UCSD-AML1 (cell line): ENCODE measurements around the gene SAMD4A.

Experiments
- DNase-seq: peaks from one replicate; lab custom pipeline; 2025; ENCODE audit not compliant: unreplicated experiment; lab: John Stamatoyannopoulos, UW

SAMD4A gene

DNA sequence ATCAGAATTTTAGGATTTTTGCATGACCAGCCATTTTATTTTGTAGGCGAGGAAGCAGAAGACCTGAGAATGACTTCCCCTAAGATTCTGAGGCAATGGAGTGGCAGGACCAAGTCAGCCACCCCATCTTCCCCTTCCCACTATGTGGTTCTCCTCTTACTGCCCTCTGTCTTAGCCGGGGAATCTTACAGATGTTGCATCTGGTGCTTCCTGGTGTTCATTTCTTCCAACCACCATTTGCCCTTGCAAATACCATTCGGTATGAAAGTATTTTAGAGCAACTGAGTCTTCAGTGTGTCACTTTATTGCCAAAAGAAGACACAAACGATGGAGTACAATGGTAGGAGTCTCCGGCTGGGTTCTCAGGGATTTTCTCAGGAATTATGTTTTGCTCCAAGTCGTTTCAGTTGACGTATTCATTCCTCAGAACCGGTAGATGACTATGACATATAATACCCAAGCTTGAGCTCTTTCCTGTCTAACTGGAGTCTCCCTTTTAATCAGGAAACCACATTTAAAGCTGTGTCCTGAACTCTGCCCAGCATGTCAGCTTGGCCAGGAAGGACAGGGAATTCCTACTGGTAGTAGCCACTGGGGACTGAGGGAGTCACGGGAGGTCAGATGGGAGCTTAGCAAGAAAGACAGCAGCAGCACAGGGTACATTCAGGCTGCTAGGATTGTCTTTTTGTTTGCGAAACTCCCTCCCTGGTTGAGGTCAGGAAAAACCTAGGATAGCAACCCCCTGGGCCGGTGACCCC lies 87.0 kb downstream of the SAMD4A start:
- peak; percentile 59 for DNase-seq

- no peak for DNase-seq
Measured at GRCh38 chr14:54654605-54655004, 87.7 kb downstream of the SAMD4A start.

DNA sequence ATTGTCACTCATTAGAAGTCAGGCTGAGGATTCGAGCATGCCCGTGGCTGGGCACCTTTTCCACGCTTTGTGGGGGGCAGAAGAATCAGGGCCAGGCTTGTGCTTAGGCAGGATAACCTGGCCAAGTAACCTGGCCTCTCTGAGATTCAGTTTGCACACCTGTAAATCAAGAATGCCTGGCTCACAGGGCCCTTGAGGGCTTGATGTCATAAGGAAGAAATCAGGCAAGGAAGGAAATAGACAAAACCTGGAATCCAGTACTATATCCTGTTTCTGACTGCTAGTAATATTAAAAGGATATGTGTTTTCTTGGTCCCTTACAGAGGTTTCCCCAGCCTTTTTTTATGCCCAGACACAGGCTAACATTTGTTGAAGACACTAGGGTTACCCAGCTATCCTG lies 91.9 kb downstream of the SAMD4A start:
- no peak for DNase-seq

DNA sequence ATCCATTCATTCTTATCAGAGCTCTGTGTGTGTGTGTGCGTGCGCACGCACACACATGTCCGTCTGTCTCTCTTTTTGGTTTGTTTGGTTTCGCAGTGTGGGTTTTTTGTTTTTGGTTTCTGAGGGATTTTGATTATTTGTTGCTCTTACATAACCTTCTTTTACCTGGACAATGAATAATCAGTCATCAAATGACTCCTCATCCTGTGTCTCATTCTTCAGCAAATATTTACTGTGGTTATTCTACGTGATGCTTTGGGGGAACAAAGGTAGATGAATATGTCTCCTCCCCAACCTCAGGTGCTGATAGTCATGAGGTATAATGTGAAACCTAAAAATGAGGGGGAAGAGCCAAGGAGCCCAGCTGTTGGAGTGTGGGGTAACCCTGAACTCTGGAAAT lies 92.4 kb downstream of the SAMD4A start:
- no peak for DNase-seq

DNA sequence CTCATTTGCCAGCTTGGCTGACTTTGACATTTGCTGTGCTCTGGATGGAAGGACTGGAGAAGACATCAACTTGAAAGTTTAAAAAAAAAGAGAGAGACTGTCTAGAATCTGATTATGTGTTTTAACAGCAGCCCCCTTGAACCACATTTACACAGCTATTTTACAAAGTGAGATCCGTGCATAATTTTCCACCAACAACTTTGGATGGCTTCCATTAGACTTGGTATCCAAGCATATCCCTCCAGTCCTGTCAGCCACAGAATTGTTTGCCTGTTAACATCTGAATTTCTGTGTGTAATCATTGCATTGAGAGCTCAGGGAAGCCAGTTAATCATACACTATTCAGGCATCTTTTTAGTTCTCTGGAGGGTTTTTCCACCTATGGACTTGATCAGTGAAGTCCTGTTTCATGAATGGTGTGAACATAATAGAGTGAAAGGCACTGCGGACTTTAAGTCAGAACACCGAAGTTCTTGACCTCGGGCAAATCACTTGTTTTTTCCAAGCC lies 93.7 kb downstream of the SAMD4A start:
- no peak for DNase-seq

DNA sequence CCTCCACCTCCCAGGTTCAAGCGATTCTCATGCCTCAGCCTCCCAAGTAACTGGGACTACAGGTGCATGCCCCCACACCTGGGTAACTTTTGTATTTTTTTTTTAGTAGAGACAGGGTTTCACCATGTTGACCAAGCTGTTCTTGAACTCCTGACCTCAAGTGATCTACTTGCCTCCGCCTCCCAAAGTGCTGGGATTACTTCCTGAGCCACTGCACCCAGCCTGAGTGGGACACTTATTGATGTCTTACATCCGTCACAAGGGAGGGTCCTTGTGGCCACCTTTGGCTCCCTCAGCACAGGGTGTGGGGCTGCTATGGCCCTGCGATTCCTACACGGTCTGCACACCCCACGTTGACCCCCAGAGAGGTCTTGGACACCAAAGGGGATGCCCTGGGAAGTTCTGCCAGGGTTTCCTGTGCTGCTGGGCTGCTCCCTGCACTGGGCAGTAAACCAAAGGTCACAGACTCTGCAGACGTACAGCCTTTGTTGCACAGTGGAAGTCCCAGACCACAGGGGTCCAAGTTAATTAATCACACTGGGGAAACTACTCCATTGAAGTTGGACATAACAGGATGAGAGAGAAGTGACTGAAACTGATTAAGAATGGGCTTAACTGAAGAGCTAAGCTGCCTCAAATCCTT lies 95.7 kb downstream of the SAMD4A start:
- no peak for DNase-seq

GRCh38 chr14:54664961-54665360 lies 98.0 kb downstream of the SAMD4A start:
- DNase-seq, result no peak

GRCh38 chr14:54665946-54666345 lies 99.0 kb downstream of the SAMD4A start:
- no peak for DNase-seq

DNA sequence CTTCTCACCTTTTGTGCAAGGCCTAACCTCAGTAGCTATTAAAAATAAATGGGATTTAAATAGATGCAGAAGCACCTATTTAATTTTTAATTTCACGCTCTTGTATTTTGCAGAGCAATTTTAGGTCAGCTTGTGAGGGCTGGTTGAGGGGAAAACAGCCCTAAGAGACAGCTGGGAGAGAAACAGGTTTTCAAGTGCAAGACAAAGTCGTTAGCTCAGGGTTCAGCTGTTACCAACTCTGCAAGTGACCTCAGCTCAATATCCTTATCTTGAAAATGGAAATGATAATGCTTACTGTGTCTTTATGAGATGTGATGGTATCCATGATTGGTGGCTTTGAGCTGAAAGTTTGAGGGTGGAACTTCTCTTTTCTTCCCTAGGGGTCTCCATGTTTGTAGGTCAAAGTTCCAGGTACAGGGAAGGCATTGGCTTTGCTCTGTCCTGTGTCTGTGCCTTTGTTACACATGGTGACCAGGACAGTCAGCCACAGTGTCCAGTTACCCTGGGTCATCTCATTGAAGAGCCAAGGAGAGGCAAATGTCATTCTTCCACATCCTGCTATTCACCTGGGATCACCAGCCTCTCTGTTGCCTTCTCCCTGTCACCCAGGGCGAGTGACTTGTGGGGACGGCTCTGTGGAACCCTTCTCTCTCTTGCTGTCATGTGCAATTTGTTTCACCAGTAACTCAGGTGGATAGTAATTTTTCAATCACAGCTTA lies 100.3 kb downstream of the SAMD4A start:
- DNase-seq, result no peak

DNA sequence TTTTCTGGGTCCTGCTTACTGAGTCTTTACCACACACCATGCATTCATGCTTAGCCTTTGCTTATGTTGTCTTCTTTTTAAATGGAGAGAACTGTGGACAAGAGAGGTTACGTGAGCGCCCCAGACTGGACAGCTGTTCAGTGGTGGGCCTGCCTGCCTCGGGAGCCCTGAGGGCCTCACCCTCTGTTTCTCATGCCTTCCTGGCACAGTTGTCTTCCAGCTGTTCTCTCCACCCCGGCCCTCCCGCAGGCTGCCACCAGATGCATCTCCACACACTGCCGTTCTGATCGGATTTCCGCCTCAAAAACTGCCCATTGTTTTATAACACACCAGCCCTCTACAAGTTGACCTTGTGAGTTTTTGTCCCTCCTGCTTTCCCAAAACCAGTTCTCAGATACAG lies 100.8 kb downstream of the SAMD4A start:
- DNase-seq, result no peak

- DNase-seq, result no peak
Measured at GRCh38 chr14:54669721-54670561, 103.0 kb downstream of the SAMD4A start.

- no peak for DNase-seq
Measured at GRCh38 chr14:54671537-54671936, 104.6 kb downstream of the SAMD4A start.

- DNase-seq, result no peak
Measured at GRCh38 chr14:54672181-54672580, 105.3 kb downstream of the SAMD4A start.

GRCh38 chr14:54672688-54673087 lies 105.8 kb downstream of the SAMD4A start:
- DNase-seq, result no peak

GRCh38 chr14:54673193-54674045 lies 106.5 kb downstream of the SAMD4A start:
- DNase-seq, result no peak

GRCh38 chr14:54674046-54674741 lies 107.3 kb downstream of the SAMD4A start:
- DNase-seq, result no peak

DNA sequence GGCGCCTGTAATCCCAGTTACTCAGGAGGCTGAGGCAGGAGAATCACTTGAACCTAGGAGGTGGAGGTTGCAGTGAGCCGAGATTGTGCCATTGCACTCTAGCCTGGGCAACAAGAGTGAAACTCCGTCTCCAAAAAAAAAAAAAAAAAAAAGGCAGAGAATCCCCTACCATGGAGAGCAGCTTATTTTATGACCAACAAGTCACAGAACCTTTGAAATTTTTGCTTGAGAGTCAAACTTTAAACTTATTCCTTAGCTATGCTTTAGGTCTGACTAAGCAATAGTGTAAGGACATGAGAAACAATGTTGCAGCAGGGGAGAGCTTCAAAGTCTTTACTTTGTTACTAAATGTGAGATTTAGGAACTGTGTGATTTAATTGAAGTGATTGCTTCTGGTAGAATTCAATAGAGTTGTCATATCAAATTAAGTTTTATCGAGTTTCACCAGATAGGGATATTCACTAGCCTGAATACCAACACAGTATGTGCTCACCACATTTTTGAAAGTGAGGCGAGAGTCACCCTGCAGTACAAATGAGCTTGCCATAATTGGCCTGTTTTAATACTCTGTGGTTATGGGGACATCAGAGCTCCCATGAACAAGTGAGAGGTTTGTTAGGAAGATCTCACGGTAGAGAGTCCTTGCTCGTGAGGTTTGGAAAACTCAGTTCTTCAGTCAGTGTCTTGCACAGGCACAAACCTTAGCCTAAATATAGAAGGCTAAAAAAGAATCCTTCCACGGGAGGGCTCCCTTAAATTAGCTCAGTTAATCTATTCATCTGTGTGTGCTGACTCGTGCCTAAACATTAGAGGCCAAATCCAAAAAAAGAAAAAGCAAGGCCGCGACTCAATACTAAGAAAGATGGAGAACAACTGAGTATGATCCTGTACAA lies 108.6 kb downstream of the SAMD4A start:
- no peak for DNase-seq
